Measurements from ENCODE around the gene FBXO31. TPM values are rescaled to one million over a fixed set of nuclear protein-coding genes. Genes with fewer than 3 reads are reported as not detected.

FBXO31 gene
- total RNA-seq, 2 donors from 2014 or later, result 50.4 to 58.5 TPM

DNA sequence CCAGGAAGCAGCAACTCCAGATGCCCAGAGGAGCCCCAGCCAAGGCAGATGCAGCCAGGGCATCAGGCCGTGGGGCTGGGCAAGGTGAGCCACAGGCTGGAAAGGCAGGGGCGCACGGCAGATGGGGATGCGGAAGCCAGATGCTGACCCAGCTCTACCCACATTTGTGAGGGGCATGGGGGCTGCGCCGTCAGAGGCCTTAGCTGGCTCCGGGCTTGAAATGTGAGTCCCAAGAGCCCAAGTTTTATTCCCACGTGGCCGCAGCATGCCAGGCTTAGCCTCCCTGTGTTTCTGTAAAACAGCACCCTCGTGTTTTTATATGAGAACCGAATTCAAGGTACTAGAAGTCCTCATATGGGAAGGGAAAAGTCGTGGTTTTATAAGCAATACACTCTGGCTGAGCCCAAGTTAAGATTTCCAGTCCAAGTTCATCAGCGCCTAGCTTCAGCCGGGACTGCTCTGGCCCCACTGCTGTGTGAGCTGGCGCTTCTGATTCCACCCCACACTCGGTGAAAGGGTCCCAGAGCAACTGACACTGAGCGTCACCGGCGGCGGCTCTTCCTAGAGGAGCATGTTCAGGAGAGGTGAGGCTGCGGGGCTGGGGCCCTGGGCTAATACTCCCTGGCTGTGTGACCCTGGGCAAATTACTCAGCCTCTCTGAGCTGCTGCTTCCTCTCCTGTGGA lies 59.7 kb downstream of the FBXO31 start:
- peak; percentile 73 for DNase-seq (ENCODE audit: low spot score)
- intact Hi-C loops (cut with DNase I), result loop anchor here in 1 of 2 donors (10.0 kb wide), 1 partner anchor 51 kb away; no protein-coding TSS in a partner anchor

DNA sequence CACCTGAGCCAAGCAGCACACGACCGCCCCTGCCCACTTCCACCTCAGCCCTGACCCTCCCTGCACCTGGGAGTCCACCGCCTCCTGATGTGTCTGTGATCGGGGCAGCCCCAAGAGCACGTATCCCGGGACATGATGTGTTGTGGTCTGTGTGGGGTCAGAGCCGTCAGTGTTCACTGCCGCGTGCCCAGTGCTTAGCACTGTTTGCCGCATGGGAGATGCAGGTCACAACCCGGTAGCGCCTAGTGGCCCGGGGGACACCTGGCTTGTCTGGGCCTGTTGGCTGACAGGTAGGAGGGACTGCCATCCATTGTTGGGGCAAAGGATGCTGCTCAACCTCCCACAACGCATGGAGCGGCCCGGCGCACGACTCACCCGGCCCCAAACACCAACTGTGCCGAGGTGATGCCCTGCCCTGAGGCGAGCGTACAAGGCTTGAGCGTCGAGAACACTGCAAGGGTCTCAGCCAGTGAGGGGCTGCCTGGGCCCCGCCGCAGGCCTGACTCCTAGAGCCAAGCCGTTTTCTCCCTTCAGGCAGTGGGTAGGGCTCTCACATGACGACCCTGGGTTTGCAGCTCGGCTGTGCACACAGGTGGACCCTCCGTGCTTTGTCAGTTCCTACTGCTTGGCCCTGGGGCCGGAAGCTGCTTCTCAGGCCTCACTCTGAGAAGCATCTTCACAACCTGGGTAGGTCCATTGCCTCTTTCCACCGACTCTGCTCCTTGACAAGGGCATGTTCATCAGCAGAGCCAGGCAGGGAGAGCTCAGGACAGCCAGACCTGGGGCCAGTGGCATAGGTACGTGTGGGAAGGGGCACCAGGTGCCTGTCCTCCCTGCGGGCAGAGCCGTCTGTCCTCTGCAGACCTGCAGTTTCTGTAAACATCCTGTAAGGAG lies 60.5 kb downstream of the FBXO31 start:
- intact Hi-C loops (cut with DNase I), result loop anchor here in 1 of 2 donors (10.0 kb wide), 1 partner anchor 52 kb away; no protein-coding TSS in a partner anchor
- DNase-seq (ENCODE audit: low spot score), result peak; percentile 76

DNA sequence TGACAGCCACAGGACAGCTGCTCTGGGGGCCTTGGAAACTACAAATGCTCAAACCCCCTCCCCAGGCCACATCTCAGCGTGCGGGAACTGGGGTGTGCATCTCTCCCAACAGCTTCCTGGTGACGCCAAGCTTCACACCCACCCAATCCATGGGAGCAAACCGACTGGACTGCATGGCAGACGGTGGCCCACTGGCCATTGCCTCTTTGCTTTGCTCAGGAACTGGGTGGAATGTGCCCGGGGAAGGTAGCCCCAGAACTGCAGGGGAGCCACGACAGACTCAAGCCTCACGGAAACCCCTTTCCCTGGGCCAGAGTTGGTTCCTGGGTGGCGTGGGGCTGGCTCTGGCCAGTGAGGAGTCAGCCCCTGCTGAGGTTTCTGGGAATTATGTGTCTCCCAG lies 61.2 kb downstream of the FBXO31 start:
- DNase-seq (ENCODE audit: low spot score), result peak; percentile 62
- intact Hi-C loops (cut with DNase I), result loop anchor here in 1 of 2 donors (10.0 kb wide), 1 partner anchor 52 kb away; no protein-coding TSS in a partner anchor

DNA sequence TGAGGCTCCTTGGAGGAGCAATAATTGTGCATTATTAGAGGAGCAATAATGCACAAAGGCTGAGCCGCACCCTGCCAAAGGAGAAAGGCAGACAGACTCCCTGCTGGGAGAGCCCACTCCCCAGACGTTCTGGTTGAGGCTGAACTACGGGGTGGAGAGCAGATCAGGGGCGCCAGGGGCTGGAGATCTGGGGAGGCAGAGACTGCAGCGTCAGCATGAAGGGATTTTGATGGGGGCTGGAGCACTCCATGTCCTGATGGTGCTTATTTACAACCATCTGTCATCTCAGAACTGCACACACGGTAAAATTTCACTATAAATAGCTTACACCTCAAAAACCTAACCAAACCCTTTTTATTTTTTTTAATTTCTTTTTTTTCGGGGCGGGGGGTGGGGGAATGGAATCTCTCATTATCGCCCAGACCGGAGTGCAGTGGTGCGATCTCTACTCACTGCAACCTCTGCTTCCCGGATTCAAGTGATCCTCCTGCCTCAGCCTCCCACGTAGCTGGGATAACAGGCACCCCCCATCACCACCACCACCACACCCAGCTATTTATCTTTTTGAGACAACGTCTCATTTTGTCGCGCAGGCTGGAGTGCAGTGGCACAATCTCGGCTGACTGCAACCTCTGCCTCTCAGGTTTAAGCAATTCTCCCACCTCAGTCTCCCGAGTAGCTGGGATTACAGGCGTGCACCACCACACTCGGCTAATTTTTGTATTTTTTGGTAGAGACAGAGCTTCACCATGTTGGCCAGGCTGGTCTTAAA lies 62.1 kb downstream of the FBXO31 start:
- intact Hi-C loops (cut with DNase I), result loop anchor here in 1 of 2 donors (10.0 kb wide), 1 partner anchor 53 kb away; no protein-coding TSS in a partner anchor
- DNase-seq (ENCODE audit: low spot score), result peak; percentile 49

DNA sequence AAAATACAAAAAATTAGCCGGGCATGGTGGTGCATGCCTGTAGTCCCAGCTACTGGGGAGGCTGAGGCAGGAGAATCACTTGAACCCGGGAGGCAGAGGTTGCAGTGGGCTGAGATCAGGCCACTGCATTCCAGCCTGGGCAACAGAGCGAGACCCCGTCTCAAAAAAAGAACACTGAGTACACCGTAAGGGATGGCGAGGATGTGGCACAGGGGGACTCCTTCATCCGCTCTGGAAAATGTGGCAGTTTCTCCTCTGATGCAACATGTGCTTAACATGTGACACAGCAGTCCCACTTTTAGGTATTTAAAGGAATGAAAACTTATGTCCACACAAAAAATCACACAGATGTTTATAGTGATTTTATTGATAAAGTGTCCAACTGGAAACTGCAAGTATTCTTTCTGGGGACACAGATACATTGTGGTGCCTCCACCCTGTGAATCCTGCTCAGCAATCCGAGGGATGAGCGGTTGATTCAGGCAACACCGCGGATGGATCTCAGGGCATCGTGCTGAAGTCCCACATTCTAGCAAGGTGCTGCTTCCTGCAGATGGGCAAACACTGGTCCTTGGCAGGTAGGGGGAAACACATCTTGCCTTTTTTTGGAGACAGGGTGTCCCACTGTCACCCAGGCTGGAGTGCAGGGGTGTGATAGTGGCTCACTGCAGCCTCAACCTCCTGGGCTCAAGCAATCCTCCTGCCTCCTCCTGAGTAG lies 62.9 kb downstream of the FBXO31 start:
- intact Hi-C loops (cut with DNase I), result loop anchor here in 1 of 2 donors (10.0 kb wide), 1 partner anchor 54 kb away; no protein-coding TSS in a partner anchor

DNA sequence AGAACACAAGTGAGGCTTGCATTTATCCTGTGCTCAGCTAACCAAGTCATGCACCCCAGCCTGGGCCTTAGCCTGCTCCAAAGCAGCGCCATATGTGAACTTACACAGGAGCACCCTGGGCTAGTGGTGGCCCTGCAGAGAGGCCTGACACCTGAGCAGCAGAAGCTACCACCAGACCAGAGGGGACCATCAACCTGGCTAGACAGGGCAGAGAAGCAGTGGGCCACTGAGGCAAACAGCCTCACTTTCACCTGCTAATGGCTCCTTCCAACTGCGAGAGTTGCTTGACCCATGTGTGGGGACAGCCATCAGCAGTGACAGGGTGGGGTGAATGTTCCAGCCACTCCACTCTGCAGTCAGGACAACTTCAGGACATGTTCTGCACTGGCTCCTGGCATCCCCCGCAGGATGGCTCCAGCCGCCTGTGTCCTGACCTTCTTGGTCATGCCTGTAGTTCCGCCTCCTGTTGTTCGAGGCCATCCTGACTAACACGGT lies 63.5 kb downstream of the FBXO31 start:
- intact Hi-C loops (cut with DNase I), result loop anchor here in 1 of 2 donors (10.0 kb wide), 2 partner anchors 55 to 225 kb away; no protein-coding TSS in a partner anchor

More for the DNA sequence above, 62.9 kb downstream of the FBXO31 start:
- DNase-seq (ENCODE audit: low spot score), result peak; percentile 15

DNA sequence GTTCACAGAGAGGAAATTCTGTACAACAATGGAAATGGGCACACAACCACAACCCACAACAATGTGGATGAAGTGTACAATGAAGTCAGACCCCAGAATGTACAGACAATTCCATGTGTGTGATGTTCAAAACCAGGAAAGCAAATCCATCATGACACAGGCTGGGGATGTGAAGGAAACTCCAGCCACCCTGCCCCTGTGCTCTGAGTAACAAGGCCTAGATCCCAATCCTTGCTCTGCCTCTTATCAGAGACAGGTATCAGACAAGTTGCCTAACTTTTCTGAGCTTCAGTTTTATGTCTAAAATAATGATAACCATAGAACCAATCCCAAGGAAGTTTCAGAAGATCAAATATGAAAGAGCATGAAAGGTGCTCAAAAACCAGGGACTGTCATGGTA lies 64.6 kb downstream of the FBXO31 start:
- intact Hi-C loops (cut with DNase I), result loop anchor here in 1 of 2 donors (10.0 kb wide), 1 partner anchor 226 kb away; no protein-coding TSS in a partner anchor
- DNase-seq (ENCODE audit: low spot score), result peak; percentile 14

More for the DNA sequence above, 63.5 kb downstream of the FBXO31 start:
- DNase-seq (ENCODE audit: low spot score), result peak; percentile 56

DNA sequence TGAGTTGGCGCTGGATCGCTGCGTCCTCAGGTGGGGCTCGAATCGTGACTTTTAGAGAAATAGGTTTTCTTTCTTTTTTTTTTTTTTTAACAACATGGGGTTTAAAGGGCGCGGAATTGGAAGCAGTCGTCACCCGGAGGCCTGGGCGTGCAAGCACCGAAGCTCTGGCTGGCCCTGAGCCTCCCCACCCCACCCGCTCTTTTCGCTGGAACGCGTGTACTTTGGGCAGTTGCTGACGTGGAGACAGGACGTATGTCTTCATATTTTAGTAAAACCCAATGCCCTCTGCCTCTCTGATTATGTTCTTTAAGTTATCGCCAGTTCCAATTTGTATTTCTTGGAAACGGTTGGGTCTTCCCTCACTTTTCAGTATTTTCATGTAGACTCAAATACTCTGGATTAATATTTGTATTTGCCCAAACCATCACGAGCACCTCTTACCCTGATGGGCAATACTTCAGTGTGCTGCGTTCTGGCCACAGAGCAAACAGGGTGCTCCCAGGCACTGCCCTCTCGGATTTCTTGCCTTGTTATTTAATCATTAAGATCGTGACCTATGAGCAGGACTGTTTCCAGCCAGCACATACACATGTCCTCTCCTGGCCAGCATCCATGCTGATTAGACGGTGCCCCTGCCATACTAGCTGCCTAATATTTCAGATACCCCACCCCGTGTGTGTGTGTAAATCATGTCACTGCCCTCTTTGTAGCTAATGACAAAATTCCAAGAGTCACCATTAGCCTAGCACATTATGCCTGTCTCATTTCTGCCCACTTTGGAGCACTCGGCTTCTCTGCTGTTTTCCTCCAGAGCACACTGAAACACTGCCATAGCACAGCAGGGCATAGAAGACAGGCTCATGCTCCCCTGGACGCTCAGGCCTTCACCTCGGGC lies 65.6 kb downstream of the FBXO31 start:
- peak; percentile 87 for DNase-seq (ENCODE audit: low spot score)
- intact Hi-C loops (cut with DNase I), result loop anchor here in 1 of 2 donors (10.0 kb wide), 1 partner anchor 227 kb away; no protein-coding TSS in a partner anchor

DNA sequence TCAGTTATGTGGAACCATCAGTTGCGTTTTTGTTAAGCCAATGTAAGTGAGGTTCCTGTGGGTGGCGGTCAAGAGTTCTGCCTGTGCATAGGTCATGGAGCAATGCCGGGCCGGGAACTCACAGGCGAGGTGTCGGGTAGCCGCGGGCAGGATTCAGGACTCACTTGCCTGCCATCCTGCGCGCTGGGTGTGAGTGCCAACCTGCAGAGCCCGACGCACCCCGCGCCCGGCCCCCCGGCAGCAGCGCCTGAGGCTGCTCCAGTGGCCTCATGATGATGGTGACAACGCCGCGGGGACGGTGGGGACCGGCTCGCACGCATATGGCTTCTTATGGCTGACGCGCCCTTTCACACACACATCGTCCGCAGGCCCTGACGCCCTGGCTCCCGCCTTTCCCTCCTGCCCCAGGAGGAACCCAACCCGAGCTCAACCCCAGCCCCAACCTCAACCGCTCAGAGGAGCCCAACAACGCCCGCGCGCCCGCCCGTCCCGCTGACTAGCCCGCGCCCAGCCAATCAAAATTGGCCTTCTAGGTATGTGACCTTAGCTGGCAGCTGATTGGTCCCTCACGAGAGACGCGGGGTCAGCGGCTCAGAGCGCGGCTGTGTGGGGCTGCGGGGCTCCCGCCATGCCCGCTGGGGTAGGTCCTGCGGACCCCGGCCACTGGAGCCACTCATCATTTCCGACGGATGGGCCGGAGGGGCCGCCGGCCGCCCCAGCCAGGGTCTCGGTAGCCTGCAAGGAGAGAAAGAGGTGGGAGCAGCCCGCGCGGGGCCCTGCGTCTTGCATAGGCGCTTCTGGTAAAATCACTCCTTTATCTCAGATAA lies 66.4 kb downstream of the FBXO31 start, which contains the start of gene C16orf95:
C16orf95 (minus strand) TSS at position 470 of the 827 bp plus-strand sequence; CDS start at position 320, 150 bp downstream.
- peak; percentile 98 for DNase-seq (ENCODE audit: low spot score)
- intact Hi-C loops (cut with DNase I), result loop anchor here in 1 of 2 donors (10.0 kb wide), 1 partner anchor 228 kb away; no protein-coding TSS in a partner anchor

DNA sequence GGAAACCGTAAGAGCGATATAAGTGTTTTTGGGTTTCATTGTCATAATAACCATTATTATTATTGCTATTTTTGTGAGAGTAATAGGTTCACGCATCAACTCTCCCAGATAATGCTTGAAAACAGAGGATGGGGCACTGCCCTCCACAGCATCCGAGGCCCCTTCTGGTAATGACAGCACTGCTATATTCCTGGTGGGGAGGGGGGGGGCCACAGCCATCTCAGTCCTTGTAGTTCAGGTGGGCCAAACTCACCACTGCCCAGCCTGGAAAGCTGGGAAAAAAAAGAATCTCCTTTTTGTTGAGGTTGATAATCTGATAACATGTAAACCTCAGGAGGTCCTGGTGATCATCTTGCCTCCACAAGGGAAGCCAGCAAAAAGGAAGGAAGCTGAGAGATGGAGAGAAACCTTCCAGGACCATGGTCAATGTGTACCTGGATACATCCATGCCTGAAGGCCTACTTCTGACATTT lies 67.1 kb downstream of the FBXO31 start:
- intact Hi-C loops (cut with DNase I), result loop anchor here in 1 of 2 donors (10.0 kb wide), 1 partner anchor 228 kb away; no protein-coding TSS in a partner anchor
- peak; percentile 58 for DNase-seq (ENCODE audit: low spot score)

DNA sequence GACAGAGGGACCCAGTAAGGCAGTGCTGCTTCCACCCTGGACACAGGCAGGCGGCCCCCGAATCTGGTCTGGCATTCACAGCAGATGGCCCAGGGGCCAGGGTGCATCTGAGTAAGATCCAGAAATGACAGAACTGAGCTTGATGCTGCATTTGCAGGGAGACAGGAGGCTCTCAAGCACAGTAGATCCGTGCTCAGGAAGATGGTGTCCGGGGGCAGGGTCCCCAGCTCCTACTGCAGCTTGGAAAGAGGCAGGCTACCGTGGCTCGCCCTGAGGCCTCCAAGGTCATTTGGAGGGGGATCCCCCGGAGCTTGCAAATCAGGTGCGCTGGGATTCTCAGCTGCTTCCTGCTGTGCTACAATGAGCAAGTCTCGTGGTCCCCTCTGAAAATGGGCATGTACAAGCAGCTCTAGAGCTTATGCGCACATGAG lies 68.6 kb downstream of the FBXO31 start:
- peak; percentile 66 for DNase-seq (ENCODE audit: low spot score)
- intact Hi-C loops (cut with DNase I), result loop anchor here in 1 of 2 donors (10.0 kb wide), 1 partner anchor 230 kb away; no protein-coding TSS in a partner anchor

DNA sequence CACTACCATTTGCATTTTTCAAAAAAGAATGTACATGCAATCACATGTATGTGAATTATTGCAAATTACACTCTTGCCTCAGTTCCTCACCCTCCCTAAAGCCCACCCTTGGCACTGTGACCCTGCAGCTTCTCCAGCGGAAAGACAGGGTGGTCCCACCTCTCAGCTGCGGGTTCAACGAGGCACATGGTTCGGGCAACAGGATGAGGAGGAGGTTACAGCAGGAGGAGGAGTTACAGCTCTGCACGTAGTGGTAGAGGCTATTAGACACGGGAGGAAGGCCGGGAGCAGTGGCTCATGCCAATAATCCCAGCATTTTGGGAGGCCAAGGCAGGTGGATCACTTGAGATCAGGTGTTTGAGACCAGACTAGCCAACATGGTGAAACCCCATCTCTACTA lies 71.6 kb downstream of the FBXO31 start:
- intact Hi-C loops (cut with DNase I), result loop anchor here in 1 of 2 donors (10.0 kb wide), 1 partner anchor 233 kb away; no protein-coding TSS in a partner anchor
- DNase-seq (ENCODE audit: low spot score), result peak; percentile 42

DNA sequence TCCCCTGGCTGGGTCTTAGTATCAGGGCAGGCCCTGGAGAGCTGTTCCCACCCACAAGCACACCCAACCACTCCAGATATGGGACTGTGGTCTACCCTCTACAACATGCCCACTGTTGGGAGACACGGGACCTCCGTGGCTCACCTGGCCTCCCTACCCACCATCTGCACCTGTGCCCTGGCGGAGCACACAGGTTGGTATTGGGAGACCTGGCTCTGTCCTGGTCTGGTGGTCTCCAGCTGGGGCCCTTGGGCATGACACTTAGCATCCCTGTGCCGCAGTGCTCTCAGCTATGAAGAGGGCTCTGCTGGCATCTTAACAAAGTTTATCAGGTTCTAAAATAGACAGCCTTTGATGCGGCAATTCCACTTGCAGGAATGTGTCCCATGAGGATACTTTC lies 72.2 kb downstream of the FBXO31 start:
- intact Hi-C loops (cut with DNase I), result loop anchor here in 1 of 2 donors (10.0 kb wide), 1 partner anchor 233 kb away; no protein-coding TSS in a partner anchor
- DNase-seq (ENCODE audit: low spot score), result no peak

DNA sequence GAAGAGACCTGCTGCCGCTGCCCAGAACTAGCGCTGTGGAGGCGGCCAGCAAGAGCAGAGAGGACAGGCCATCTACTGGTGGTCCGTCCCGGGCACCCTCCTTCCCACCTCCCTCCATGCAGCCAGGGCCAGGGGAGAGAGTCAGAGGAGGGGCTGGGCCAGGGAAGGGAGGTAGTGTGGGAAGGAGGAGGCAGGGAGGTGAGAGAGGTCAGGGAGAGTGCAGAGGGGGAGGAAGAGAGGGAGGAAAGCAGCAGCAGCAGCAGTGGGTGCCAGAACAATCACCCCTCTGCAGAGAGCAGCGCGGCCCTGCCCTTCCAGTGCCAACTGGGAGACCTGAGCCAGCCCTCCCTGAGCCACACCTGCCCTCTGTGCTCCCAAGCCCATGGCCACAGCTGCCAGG lies 73.0 kb downstream of the FBXO31 start:
- intact Hi-C loops (cut with DNase I), result loop anchor here in 1 of 2 donors (10.0 kb wide), 1 partner anchor 234 kb away; no protein-coding TSS in a partner anchor
- no peak for DNase-seq (ENCODE audit: low spot score)

Measured in posterior vena cava (tissue), 2 donors.